Measurements from ENCODE around the gene GRAMD1C. TPM values are rescaled to one million over a fixed set of nuclear protein-coding genes. Genes with fewer than 3 reads are reported as not detected.

The GRAMD1C gene
- total RNA-seq, 6 experiments from 2014 or later: 5.6 to 7.0 (median 6.3) TPM

DNA sequence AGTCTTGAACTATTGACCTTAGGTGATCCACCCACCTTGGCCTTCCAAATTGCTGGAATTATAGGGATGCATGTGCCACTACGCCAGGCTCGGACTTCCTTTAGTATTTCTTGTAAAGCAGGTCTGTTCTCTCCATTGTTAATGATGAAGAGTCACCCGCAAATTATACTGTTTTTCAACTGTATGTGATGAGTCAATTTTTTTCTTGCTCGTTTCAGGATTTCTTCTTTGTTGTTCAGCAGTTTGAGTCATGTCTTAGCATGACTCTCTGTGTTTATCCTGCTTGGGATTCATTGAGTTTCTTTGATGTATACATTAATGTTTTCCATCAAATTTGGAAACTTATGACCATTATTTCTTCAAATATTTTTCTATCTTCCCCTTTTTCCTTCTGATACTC lies 28.9 kb downstream of the GRAMD1C start:
- Mint-ChIP-seq H3K4me3 (peak overlapping the region; percentile 46), H3K9me3 (no peaks in the 10 kb centered on the region), H3K36me3 (ENCODE audit: low read depth) (peaks cover 9% of the 10 kb centered on the region; the same call in 1 of the 2 replicates), H3K27ac (peak overlapping the region; percentile 76), H3K4me1 (ENCODE audit: low read depth) (peaks cover 20% of the 10 kb centered on the region), H3K27me3 (ENCODE audit: insufficient read depth) (no peaks in the 10 kb centered on the region)
- peak; percentile 81 for DNase-seq
- TF ChIP-seq, protein P1, sequence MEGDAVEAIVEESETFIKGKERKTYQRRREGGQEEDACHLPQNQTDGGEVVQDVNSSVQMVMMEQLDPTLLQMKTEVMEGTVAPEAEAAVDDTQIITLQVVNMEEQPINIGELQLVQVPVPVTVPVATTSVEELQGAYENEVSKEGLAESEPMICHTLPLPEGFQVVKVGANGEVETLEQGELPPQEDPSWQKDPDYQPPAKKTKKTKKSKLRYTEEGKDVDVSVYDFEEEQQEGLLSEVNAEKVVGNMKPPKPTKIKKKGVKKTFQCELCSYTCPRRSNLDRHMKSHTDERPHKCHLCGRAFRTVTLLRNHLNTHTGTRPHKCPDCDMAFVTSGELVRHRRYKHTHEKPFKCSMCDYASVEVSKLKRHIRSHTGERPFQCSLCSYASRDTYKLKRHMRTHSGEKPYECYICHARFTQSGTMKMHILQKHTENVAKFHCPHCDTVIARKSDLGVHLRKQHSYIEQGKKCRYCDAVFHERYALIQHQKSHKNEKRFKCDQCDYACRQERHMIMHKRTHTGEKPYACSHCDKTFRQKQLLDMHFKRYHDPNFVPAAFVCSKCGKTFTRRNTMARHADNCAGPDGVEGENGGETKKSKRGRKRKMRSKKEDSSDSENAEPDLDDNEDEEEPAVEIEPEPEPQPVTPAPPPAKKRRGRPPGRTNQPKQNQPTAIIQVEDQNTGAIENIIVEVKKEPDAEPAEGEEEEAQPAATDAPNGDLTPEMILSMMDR (IDR thresholded peaks at IDR 0.05): no peak

DNA sequence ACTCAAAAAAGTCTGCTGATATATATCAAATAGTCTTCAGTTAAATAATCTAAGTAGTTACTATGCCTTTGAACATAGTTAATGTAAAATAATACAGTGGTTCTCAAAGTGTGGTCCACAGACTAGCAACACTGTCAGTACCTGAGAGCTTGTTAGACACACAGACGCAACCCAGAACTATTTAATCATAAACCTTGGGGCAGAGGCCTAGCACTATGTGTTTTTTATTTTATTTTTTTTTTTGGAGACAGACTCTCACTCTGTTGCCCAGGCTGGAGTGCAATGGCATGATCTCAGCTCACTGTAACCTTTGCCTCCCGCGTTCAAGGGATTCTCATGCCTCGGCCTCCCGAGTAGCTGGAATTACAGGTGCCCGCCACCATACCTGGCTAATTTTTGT lies 34.7 kb downstream of the GRAMD1C start:
- Mint-ChIP-seq H3K4me3 (no peak overlapping the region), H3K4me1 (ENCODE audit: low read depth) (peaks cover 8% of the 10 kb centered on the region), H3K27ac (no peak overlapping the region), H3K36me3 (ENCODE audit: low read depth) (peaks cover 9% of the 10 kb centered on the region; the same call in 1 of the 2 replicates), H3K27me3 (ENCODE audit: insufficient read depth) (no peaks in the 10 kb centered on the region; the same call in 1 of the 2 replicates), H3K9me3 (no peaks in the 10 kb centered on the region)
- TF ChIP-seq, protein P1 (IDR thresholded peaks at IDR 0.05): no peak
- no peak for DNase-seq

DNA sequence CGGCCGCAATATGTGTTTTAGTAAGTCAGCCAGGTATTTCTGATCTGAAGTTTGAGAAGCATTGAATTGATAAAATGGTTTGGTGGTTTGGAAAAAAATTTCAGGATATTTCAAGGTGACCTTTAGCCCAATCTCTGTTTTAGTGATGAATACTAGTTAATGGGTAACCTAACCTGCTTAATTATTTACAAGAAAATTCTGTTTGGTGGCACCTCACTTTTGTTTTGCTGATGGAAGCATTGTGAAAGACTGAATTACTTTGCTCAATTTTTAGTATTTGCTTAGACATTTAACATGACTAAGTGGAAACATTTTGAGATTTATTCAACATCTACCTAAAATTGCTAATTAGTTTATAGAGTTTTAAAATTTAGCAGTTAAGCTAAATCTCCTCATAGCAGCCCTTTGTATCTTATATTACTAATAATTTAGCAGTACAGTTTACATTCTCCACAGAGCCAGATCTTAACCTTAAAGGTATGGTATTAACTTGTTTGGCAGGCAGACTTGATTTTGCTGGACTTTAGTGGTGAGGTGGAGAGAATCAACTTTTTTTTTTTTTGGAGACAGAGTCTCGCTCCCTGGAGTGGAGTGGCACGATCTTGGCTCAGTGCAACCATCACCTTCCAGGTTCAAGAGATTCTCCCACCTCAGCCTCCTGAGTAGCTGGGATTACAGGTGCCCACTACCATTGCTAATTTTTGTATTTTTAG lies 35.4 kb downstream of the GRAMD1C start:
- Mint-ChIP-seq H3K27ac (no peak overlapping the region), H3K4me1 (ENCODE audit: low read depth) (peaks cover 1% of the 10 kb centered on the region), H3K4me3 (no peak overlapping the region), H3K27me3 (ENCODE audit: insufficient read depth) (no peaks in the 10 kb centered on the region; the same call in 1 of the 2 replicates), H3K9me3 (no peaks in the 10 kb centered on the region), H3K36me3 (ENCODE audit: low read depth) (peaks cover 13% of the 10 kb centered on the region; the same call in 1 of the 2 replicates)
- TF ChIP-seq, protein P1 (IDR thresholded peaks at IDR 0.05): no peak
- no peak for DNase-seq

DNA sequence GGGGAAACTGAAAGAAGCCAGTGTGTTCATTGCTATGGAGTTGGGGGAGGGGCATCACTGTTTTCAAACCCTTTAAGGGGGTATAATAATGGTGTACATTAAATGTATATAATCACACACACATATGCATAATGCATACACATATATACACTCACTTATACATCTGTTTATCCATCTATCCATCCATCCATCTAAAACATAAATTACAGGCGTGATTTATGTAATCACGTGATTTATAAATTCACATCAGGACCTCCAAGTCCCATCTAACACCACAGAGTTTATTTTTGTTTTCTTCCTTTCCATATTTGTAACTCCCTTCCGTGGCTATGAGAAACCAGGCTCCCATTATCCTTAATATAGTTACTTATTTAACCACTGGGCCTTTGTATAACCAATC lies 39.8 kb downstream of the GRAMD1C start:
- no peak overlapping the region for H3K27ac Mint-ChIP-seq
- no peaks in the 10 kb centered on the region for H3K4me1 Mint-ChIP-seq (ENCODE audit: low read depth)
- TF ChIP-seq, protein P1 (IDR thresholded peaks at IDR 0.05): no peak
- no peaks in the 10 kb centered on the region; the same call in 1 of the 2 replicates for H3K27me3 Mint-ChIP-seq (ENCODE audit: insufficient read depth)
- H3K36me3 Mint-ChIP-seq (ENCODE audit: low read depth): peaks cover 14% of the 10 kb centered on the region; the same call in 1 of the 2 replicates
- H3K9me3 Mint-ChIP-seq: no peaks in the 10 kb centered on the region
- H3K4me3 Mint-ChIP-seq: no peak overlapping the region
- no peak for DNase-seq

DNA sequence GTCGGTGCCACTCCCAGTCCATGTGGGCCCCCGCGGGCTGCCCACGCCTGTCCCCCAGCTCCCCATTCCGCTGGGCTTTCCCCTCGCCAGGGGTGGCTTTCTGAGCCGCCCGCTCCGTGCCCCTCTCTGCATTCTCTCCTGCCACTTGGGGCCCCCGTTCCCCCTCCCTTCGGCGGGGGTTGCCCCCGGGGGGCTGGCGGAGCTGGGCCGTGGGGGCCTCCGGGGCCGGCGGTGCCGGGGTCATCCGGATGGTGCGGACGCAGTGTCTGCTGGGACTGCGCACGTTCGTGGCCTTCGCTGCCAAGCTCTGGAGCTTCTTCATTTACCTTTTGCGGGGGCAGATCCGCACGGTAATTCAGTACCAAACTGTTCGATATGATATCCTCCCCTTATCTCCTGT lies 46.5 kb downstream of the GRAMD1C start:
- no peak for DNase-seq
- H3K9me3 Mint-ChIP-seq: no peaks in the 10 kb centered on the region
- no peaks in the 10 kb centered on the region; the same call in 1 of the 2 replicates for H3K27me3 Mint-ChIP-seq (ENCODE audit: insufficient read depth)
- no peaks in the 10 kb centered on the region for H3K4me1 Mint-ChIP-seq (ENCODE audit: low read depth)
- TF ChIP-seq, protein P1 (IDR thresholded peaks at IDR 0.05): no peak
- H3K4me3 Mint-ChIP-seq: no peak overlapping the region
- H3K27ac Mint-ChIP-seq: no peak overlapping the region
- peaks cover 15% of the 10 kb centered on the region; the same call in 1 of the 2 replicates for H3K36me3 Mint-ChIP-seq (ENCODE audit: low read depth)

Data from HFFc6 (cell line).